Transverse colon (tissue), 4 donors: ENCODE results near the gene CACNA1A.

Experiments used
- CTCF ChIP-seq, 5 experiments: fragments of 200-600 bp in 3 of 5; fragments of 450-650 bp in 2 of 5; sonication (generic) in 3 of 5; IDR thresholded peaks; 1 replicate in 2 of 5; 2 replicates in 3 of 5; pipeline ENCODE4 v1.5.1; 2016 to 2017; ENCODE audit warnings: antibody characterized with exemption in 5 of 5, inconsistent platforms in 3 of 5, mild to moderate bottlenecking in 2 of 5, moderate library complexity in 1 of 5
- EP300 ChIP-seq: sonication (generic); formaldehyde crosslinking; IDR thresholded peaks from one replicate; pipeline ENCODE4 v1.6.1; 2017; ENCODE audit warnings: antibody characterized with exemption, low read depth
- POLR2A ChIP-seq: fragments of 450-650 bp; IDR thresholded peaks from one replicate; pipeline ENCODE4 v1.6.1; 2016; ENCODE audit warnings: antibody characterized with exemption, mild to moderate bottlenecking, moderate library complexity
- POLR2AphosphoS5 ChIP-seq, 3 donors: sonication (generic); formaldehyde crosslinking; IDR thresholded peaks; one replicate each; pipeline ENCODE4 v1.6.1; 2016; ENCODE audit warnings: antibody characterized with exemption in 3 of 3

DNA sequence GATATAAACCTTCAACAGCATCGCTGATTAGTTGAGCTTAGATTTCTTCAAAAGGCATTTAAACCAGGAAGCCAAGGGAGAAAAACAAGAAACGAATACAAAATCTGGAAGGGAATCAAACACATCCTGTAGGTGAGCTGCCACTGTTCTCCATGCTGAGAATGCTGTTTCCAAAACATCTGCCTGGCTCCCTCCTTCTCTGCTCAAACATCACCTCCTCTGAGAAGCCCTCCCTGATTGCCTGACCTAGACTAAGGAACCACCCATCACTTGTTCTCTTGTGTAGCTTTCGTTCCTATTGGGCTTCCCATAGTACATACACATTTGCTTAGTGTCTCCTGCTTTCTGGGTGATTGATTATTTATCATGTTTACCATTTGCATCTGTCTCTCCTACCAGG, 152.7 kb downstream of the CACNA1A start:
- TF ChIP-seq CTCF (IDR thresholded peaks at IDR 0.05): no peak
- no peak for TF ChIP-seq POLR2A
- no peak for TF ChIP-seq POLR2AphosphoS5 (IDR thresholded peaks at IDR 0.05)
- TF ChIP-seq EP300: no peak
